HG02970 (cell line): ENCODE measurements around the gene SALL4.
"Not testable (repeated sequence)": the region's sequence is repeated elsewhere in the genome, so short reads cannot be mapped to it uniquely, and the experiment has no call there.

Experiments used
- ATAC-seq: cut with Tn5 transposase; IDR thresholded peaks from one replicate; pipeline ENCODE4 v1.9.1; 2021; ENCODE audit warnings: mild to moderate bottlenecking, moderate library complexity, moderate number of reproducible peaks; ENCODE audit not compliant: unreplicated experiment, low FRiP score

SALL4 gene

GRCh38 chr20:51803148-51803854 is 980 bp upstream of the SALL4 start:
- no peak for ATAC-seq

- ATAC-seq: no peak
Observed at GRCh38 chr20:51801823-51802123, 548 bp downstream of the SALL4 start.

DNA sequence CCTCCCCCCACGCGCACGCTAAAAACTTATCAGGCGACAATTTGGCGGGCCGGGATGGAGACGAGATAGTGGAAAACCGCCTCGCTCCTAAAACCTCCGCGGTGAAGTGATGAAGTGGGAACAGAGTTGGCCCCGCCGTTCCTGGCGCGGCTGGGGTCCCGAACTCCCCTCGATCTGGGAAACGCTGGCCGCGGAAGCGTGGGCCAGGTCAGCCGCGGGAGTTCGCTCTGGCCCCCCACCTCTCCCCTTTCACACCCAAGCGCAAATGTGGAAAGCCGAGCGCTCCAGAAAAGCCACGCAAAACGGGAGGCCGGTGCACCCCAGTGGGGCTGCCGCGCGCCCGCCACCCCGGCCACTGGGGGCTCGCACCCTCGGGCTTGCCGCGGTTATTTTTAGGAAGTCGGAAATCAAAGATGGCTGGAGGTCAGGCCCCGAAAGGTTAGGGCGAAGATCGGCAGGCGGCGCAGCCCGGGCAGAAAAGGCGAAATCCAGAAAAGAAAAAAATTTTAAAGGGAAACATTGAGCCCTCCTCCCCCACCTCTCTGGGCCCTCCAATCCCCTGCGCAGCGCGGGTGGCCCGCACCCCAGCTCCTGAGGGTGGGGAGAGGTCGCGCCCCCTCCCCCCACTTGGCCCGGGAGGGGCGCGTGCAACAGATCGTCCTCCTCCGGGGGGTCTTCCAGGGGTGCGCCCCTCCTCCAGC is 1.0 kb downstream of the SALL4 start:
- ATAC-seq: no peak

GRCh38 chr20:51800872-51801121 is 1.5 kb downstream of the SALL4 start:
- no peak for ATAC-seq

DNA sequence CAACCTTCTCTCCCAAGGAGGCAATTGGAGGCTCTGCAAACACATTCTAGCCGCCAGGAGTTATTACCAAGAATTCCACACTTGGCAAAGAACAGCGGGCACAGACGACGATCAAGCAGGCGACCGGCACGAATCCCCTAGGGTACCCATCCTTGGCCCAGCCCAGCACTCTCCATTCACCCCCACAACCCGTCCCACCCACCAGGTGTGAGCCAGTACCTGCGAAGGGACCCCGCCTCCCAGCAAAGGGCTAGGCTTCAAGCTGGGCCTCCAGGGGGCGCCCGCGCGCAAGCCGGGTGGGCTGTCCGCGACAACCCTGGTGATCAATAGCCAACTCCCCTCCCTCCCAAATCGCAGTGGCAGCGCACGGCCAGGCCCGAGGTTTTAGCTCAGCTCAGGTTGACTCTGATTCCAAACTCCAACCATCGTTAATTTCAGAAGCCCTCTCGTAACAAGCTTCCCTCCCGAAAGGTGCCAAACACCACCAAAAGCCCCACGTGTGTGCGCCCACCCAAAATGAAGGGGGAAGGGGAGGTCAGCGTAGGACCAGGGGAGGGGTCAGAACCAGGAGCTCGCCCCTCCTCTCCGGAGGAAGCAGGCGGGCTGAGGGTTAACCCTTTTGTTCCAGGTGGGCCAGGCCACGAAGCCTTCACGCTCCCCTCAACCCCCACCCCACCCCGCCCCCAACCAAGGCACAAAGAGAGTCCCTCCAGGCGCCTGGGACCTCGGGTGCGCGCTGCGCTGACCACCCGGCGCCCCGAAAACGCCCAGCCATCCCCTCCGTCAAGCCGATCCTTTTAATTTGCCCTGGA is 2.1 kb downstream of the SALL4 start:
- no peak for ATAC-seq

DNA sequence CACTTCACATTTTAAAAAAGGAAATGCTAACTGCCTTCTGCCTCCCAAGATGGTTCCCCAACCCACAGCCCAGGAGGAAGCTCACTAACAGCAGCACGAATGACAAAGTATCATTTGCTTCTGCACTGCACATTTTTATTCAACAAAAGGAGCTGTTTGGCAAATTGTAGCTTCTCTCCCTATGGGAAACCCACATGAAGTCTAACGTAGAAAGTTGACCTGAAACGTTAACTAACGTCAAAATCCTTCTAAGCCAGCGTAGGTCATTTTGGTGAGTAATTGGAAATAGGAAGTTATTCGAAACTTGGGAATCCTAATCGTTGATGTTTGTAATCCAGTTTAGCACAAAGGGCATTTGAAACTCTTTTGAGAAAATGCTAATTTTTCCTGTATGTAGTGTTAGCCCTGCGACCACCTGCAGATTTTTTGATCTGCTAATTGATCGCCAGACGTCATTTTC is 2.9 kb downstream of the SALL4 start:
- no peak for ATAC-seq

GRCh38 chr20:51797357-51798025 is 4.8 kb downstream of the SALL4 start:
- ATAC-seq: no peak

DNA sequence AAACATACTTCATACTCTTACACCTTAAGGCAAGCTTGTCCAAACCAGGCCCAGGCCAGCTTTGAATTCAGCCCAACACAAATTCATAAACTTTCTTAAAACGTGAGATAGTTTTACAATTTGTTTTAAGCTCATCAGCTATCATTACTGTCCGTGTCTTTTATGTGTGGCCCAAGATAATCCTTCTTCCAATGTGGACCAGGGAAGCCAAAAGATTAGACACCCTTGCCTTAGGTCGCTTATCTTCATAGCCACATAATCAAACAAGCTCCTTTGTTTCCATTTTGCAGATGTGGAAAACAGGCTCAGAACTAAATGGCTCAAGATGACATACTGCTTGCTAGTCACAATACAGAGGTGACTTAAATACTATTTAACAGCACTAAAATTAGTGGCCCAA is 6.0 kb downstream of the SALL4 start:
- ATAC-seq: no peak

DNA sequence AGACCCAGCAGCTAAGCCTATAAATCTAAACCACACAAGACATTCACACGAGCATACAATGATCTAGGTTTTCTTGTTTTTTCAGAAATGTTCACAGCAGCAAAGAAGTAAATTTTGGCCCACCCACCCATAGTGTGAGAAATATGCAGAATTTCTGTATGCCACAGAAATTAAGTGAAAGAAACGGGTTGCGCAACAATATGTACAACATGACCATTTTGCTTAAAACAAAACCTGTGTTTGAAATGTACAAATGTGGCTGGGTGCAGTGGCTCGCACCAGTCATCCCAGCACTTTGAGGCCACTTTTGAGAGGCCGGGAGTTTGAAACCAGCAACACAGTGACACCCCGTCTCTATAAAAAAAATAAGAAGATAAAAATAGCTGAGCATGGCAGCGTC is 9.4 kb downstream of the SALL4 start:
- ATAC-seq: no peak

DNA sequence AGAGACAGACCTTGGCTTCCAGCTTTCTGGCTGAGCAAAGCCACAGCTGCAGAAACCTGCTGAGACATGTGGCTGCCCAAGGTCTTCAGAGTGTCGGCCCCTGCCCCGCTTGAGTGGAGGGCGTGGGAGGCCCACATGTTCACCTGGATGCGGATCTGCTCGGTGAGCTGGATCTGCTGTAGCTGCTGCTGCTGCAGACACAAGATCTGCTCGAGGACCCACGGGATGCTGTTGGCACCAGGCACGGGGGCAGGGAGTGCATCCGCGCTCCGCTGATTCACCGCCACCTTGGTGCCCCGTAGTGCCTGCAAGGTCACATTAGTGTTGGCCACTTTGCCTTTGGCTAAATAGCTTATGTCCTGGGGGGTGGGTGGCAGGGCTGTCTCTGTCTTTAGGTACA is 10.7 kb downstream of the SALL4 start:
- ATAC-seq: no peak

DNA sequence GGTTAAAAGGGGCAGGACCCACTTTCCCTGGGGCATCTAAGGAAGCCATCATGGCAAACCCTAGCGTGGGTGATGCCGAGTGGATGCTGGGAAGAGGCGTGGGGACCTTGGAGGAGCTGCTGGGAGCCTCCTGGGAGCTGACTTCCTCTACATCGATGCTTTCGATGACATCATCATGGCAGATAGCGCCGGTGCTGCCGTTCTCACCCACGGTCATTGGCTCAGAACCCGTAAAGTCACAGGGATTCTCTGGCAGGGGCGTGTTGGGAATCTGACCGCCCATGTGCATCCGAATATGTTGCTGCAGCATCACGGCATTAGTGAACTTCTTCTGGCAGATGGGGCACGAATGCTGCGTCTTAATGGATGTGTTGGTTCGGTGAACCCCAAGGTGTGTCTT is 12.1 kb downstream of the SALL4 start:
- ATAC-seq: no peak

DNA sequence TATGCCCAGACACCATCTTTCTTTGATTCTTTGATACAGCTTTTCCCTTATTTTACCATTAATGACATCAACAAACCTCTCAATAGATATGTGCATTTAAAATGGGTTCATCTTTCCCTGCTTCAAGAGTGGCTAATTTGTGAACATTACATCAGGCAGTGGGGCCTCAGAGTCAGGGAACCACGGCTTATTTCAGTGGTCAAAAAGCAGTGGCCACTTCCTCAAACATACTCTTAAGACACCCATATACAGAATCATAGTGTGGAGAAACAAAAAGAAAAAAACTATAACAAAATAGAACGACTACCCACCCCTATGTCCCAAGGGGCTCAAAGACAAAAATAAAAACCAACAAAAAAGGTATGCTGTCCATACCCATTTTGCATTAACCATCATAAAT is 12.9 kb downstream of the SALL4 start:
- no peak for ATAC-seq

- no peak for ATAC-seq
Observed at GRCh38 chr20:51788822-51789221, 13.5 kb downstream of the SALL4 start.

DNA sequence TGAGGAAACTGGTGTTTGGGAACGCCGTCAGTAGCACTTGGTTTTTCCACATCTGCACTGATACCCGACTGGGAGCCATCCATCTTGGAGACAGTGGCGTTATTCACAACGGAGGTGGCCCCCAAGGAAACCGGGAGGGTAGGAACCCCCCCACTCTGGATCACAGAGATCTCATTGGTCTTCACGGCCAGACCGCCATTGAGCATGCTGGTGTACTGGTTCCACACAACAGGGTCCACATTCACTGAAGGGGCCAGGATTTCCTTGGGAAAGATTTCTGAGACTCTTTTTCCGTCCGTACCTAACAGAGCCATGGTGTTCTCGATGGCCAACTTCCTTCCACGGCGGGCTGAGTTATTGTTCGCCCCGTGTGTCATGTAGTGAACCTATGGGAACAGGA is 18.0 kb downstream of the SALL4 start:
- ATAC-seq: no peak

- ATAC-seq: not testable (repeated sequence)
Observed at GRCh38 chr20:51778229-51778759, 24.0 kb downstream of the SALL4 start.

- ATAC-seq: no peak
Observed at GRCh38 chr20:51775241-51775640, 27.1 kb downstream of the SALL4 start.

GRCh38 chr20:51772236-51772635 is 30.1 kb downstream of the SALL4 start:
- ATAC-seq: no peak

DNA sequence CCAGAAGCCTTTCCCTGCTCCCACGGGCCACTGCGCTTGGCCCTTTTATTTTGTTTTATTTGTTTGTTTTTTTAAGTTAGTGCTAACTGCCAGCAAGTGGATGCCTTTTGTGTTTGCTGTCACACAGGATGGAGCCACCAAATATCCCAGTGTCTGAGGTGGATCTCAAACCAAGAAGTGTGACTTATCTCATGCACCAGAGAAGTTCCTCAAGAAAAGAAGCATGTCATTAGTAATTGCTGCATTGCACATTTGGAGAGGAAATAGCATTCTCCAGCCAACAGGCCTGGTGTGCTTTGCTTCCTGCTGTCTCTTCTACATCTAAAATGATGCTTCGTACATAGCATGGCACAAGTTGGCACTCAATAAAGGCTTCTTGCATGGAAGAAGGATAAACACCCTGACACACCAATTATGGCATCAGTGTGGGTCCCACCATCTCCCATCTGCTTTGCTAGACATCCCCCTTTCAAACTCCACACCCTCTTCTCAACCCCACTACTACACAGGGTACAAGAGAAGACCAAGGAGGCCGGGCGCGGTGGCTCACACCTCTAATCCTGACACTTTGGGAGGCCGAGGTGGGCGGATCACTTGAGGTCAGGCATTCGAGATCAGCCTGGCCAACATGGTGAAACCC is 32.2 kb downstream of the SALL4 start:
- ATAC-seq: no peak

- ATAC-seq: no peak
Observed at GRCh38 chr20:51768759-51769517, 33.4 kb downstream of the SALL4 start.
